ENCODE measurements around the gene GSTM1.

GRCh38 chr1:109716570-109717090 lies 29.0 kb downstream of the GSTM1 start:
- no peak for TF ChIP-seq EZH2phosphoT487 (IDR thresholded peaks at IDR 0.05; ENCODE audit: borderline replicate concordance)
- TF ChIP-seq CTCF (conservative IDR thresholded peaks at IDR 0.05; ENCODE audit: low read length) = no peak
